SU-DHL-6 (cell line): ENCODE measurements around the gene BRMS1.
A peak's percentile ranks its signal among the peaks of the same experiment; 100 is the strongest.

ENCODE experiments used
- H2AFZ ChIP-seq: fragments of 200-600 bp; sonication (generic); 2 replicates; pipeline ENCODE4 v1.6.1; 2014; ENCODE audit warnings: low read depth, mild to moderate bottlenecking, moderate library complexity, mixed read lengths, antibody characterized with exemption, low read length; ENCODE audit not compliant: severe bottlenecking
- H3F3A ChIP-seq: fragments of 200-600 bp; shearing (Covaris generic); 2 replicates; pipeline ENCODE4 v1.6.0; 2016; ENCODE audit warnings: antibody characterized with exemption, mild to moderate bottlenecking; ENCODE audit not compliant: insufficient read depth
- H3K27ac ChIP-seq: fragments of 200-600 bp; sonication (generic); 2 replicates; pipeline ENCODE4 v1.5.1; 2016; ENCODE audit warnings: low read depth, mild to moderate bottlenecking, low read length, moderate library complexity, mixed read lengths
- H3K27me3 ChIP-seq: fragments of 200-600 bp; sonication (generic), shearing (Covaris generic); 2 replicates; pipeline ENCODE4 v1.6.0; 2014; ENCODE audit warnings: mild to moderate bottlenecking, low read length
- H3K36me3 ChIP-seq: fragments of 200-600 bp; sonication (generic); 2 replicates; pipeline ENCODE4 v1.6.1; 2014; ENCODE audit warnings: mild to moderate bottlenecking, low read length, mixed read lengths
- H3K4me2 ChIP-seq: fragments of 300-600, 200-600 bp; shearing (Covaris generic), sonication (generic); 2 replicates; pipeline ENCODE4 v1.6.0; 2014; ENCODE audit warnings: low read length, low read depth, mild to moderate bottlenecking; ENCODE audit not compliant: poor library complexity, severe bottlenecking
- H3K4me3 ChIP-seq: fragments of 200-600 bp; sonication (generic); 2 replicates; pipeline ENCODE4 v1.5.1; 2014; ENCODE audit warnings: antibody characterized with exemption, low read length, mild to moderate bottlenecking, mixed read lengths; ENCODE audit not compliant: insufficient read depth, poor library complexity, severe bottlenecking
- H3K79me2 ChIP-seq: fragments of 200-600 bp; sonication (generic); 2 replicates; pipeline ENCODE4 v1.6.1; 2014; ENCODE audit warnings: mild to moderate bottlenecking, low read length, moderate library complexity; ENCODE audit not compliant: insufficient read depth
- H3K9ac ChIP-seq: fragments of 200-600 bp; sonication (generic); 2 replicates; pipeline ENCODE4 v1.7.0; 2014; ENCODE audit warnings: mild to moderate bottlenecking, low read length
- H3K9me2 ChIP-seq: fragments of 200-600 bp; sonication (generic); replicated peaks from 2 replicates; pipeline ENCODE4 v1.6.1; 2014; ENCODE audit warnings: low read length; ENCODE audit not compliant: insufficient read depth
- H3K9me3 ChIP-seq: fragments of 200-600 bp; sonication (generic); 2 replicates; pipeline ENCODE4 v1.6.1; 2014; ENCODE audit warnings: low read length, mixed read lengths; ENCODE audit not compliant: insufficient read depth
- H4K20me1 ChIP-seq: fragments of 200-600 bp; sonication (generic); 2 replicates; pipeline ENCODE4 v1.6.1; 2014; ENCODE audit warnings: low read depth, mild to moderate bottlenecking, antibody characterized with exemption, low read length, moderate library complexity, mixed read lengths
- EZH2phosphoT487 ChIP-seq: fragments of 200-600 bp; sonication (generic), shearing (Covaris generic); conservative IDR thresholded peaks from 2 replicates; pipeline ENCODE4 v1.6.1; 2018; ENCODE audit warnings: mild to moderate bottlenecking, antibody characterized with exemption, low read length, moderate library complexity, mixed read lengths
- TF ChIP-seq, protein P1 (sequence below): fragments of 200-600 bp; sonication (generic); IDR thresholded peaks from one replicate; pipeline ENCODE4 v1.5.1; 2017; ENCODE audit warnings: antibody characterized with exemption, mild to moderate bottlenecking, low read length, moderate library complexity; ENCODE audit not compliant: insufficient read depth, poor library complexity, severe bottlenecking

BRMS1 gene

DNA sequence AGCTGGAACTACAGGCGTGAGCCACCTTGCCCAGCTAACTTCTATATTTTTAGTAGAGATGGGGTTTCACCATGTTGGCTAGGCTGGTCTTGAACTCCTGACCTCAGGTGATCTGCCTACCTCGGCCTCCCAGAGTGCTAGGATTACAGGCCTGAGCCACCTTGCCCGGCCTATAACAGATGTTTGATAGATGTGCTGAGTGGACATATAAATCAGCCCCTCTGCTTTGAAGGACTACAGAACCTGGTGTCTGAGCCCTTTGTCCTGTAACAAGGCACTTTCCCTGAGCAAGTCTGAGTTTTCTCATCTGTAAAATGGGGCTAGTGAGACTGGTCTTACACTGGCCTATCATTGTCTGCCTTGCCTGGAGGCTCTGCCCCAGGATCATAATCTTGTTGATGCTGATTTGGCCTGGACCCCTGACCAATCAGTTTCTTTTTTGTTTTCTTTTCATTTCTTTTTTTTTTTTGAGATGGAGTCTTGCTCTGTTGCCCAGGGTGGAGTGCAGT is 15.7 kb downstream of the BRMS1 start:
- H3K4me2 ChIP-seq, result no peak overlapping the region

GRCh38 chr11:66328302-66329144 is 16.4 kb downstream of the BRMS1 start:
- no peaks in the 10 kb centered on the region for H3K9me2 ChIP-seq
- no peaks in the 10 kb centered on the region for H3K27me3 ChIP-seq
- H3K79me2 ChIP-seq, result no peaks in the 10 kb centered on the region
- no peak overlapping the region for H3K4me3 ChIP-seq
- no peaks in the 10 kb centered on the region for H3K36me3 ChIP-seq
- no peaks in the 10 kb centered on the region for H3K9me3 ChIP-seq
- H2AFZ ChIP-seq, result peak overlapping the region; percentile 31
- H3K27ac ChIP-seq, result no peak overlapping the region
- H3F3A ChIP-seq, result no peaks in the 10 kb centered on the region
- H4K20me1 ChIP-seq, result no peaks in the 10 kb centered on the region
- TF ChIP-seq, protein P1, sequence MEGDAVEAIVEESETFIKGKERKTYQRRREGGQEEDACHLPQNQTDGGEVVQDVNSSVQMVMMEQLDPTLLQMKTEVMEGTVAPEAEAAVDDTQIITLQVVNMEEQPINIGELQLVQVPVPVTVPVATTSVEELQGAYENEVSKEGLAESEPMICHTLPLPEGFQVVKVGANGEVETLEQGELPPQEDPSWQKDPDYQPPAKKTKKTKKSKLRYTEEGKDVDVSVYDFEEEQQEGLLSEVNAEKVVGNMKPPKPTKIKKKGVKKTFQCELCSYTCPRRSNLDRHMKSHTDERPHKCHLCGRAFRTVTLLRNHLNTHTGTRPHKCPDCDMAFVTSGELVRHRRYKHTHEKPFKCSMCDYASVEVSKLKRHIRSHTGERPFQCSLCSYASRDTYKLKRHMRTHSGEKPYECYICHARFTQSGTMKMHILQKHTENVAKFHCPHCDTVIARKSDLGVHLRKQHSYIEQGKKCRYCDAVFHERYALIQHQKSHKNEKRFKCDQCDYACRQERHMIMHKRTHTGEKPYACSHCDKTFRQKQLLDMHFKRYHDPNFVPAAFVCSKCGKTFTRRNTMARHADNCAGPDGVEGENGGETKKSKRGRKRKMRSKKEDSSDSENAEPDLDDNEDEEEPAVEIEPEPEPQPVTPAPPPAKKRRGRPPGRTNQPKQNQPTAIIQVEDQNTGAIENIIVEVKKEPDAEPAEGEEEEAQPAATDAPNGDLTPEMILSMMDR, result peak; percentile 75
- no peak for TF ChIP-seq EZH2phosphoT487
- H3K9ac ChIP-seq, result no peak overlapping the region
- H3K4me2 ChIP-seq, result peak overlapping the region; percentile 24

More for the DNA sequence above, 15.7 kb downstream of the BRMS1 start:
- Histone ChIP-seq H3K27ac (no peak overlapping the region), H2AFZ (no peak overlapping the region), H3K9ac (no peak overlapping the region), H3K4me3 (no peak overlapping the region), H3K36me3 (no peaks in the 10 kb centered on the region), H3K79me2 (no peaks in the 10 kb centered on the region), H3F3A (no peaks in the 10 kb centered on the region), H3K9me2 (no peaks in the 10 kb centered on the region), H3K27me3 (no peaks in the 10 kb centered on the region), H4K20me1 (no peaks in the 10 kb centered on the region), H3K9me3 (no peaks in the 10 kb centered on the region)
- no peak for TF ChIP-seq EZH2phosphoT487
- TF ChIP-seq, protein P1, result no peak

GRCh38 chr11:66328031-66328301 is 16.9 kb downstream of the BRMS1 start:
- Histone ChIP-seq H3K36me3 (no peaks in the 10 kb centered on the region), H3K4me2 (no peak overlapping the region), H4K20me1 (no peaks in the 10 kb centered on the region), H3K9me3 (no peaks in the 10 kb centered on the region), H3K27ac (no peak overlapping the region), H3K9ac (no peak overlapping the region), H3K27me3 (no peaks in the 10 kb centered on the region), H3K9me2 (no peaks in the 10 kb centered on the region), H2AFZ (no peak overlapping the region), H3K79me2 (no peaks in the 10 kb centered on the region), H3K4me3 (no peak overlapping the region), H3F3A (no peaks in the 10 kb centered on the region)
- TF ChIP-seq, protein P1, result no peak
- TF ChIP-seq EZH2phosphoT487, result no peak
